Ishikawa (cell line): ENCODE results near the gene ATP11A.

Experiments used
- CEBPB ChIP-seq: IDR thresholded peaks from 2 replicates; pipeline ENCODE4 v1.6.1; 2012
- FOXM1 ChIP-seq: IDR thresholded peaks from 2 replicates; pipeline ENCODE4 v1.6.1; 2012; ENCODE audit warnings: low read depth, borderline replicate concordance
- NFIC ChIP-seq: IDR thresholded peaks from 2 replicates; pipeline ENCODE4 v1.6.1; 2012
- YY1 ChIP-seq: IDR thresholded peaks from 2 replicates; pipeline ENCODE4 v1.6.1; 2012; ENCODE audit warnings: low read depth
- TF ChIP-seq, protein P1 (sequence below): IDR thresholded peaks from 2 replicates; pipeline ENCODE4 v1.6.1; 2012; ENCODE audit warnings: low read depth, mild to moderate bottlenecking

DNA sequence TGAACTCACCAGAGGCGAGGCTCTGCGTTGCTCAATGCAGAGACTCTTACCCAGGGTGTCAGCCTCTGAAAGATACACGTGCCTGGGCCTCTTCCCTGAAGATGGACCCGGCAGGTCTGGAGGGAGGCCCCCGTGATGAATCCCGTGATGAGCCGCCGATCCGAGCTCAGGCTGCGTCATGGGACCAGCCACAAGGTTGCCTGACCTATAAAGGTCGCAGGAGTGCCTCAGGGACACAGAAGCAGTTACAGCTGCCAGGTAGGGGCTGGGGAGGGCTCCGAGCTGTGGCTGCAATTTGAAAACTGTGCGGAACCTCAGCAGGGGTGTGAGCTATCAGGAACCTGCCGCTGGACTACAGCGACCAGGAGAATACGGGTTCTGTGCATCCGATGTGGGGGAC, 10.5 kb upstream of the ATP11A start:
- TF ChIP-seq NFIC (no peak), FOXM1 (no peak), YY1 (no peak), CEBPB (no peak)
- TF ChIP-seq, protein P1, sequence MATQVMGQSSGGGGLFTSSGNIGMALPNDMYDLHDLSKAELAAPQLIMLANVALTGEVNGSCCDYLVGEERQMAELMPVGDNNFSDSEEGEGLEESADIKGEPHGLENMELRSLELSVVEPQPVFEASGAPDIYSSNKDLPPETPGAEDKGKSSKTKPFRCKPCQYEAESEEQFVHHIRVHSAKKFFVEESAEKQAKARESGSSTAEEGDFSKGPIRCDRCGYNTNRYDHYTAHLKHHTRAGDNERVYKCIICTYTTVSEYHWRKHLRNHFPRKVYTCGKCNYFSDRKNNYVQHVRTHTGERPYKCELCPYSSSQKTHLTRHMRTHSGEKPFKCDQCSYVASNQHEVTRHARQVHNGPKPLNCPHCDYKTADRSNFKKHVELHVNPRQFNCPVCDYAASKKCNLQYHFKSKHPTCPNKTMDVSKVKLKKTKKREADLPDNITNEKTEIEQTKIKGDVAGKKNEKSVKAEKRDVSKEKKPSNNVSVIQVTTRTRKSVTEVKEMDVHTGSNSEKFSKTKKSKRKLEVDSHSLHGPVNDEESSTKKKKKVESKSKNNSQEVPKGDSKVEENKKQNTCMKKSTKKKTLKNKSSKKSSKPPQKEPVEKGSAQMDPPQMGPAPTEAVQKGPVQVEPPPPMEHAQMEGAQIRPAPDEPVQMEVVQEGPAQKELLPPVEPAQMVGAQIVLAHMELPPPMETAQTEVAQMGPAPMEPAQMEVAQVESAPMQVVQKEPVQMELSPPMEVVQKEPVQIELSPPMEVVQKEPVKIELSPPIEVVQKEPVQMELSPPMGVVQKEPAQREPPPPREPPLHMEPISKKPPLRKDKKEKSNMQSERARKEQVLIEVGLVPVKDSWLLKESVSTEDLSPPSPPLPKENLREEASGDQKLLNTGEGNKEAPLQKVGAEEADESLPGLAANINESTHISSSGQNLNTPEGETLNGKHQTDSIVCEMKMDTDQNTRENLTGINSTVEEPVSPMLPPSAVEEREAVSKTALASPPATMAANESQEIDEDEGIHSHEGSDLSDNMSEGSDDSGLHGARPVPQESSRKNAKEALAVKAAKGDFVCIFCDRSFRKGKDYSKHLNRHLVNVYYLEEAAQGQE, result no peak
